Lower leg skin (tissue), 4 donors: ENCODE measurements around the gene COX10. TPM values are rescaled to one million over a fixed set of nuclear protein-coding genes. Genes with fewer than 3 reads are reported as not detected.
"Not testable (repeated sequence)": the region's sequence is repeated elsewhere in the genome, so short reads cannot be mapped to it uniquely, and the experiment has no call there.

Source experiments
- DNase-seq, 2 donors: peaks; one replicate each; pipeline ENCODE4 v3.0.0-alpha.2; 2019; ENCODE audit warnings: low spot score in 2 of 2
- H3K4me3 ChIP-seq: fragments of 200-600 bp; sonication (generic); 2 replicates; pipeline ENCODE4 v1.5.1; 2017; ENCODE audit warnings: mild to moderate bottlenecking, low read depth; ENCODE audit not compliant: poor library complexity, severe bottlenecking
- CTCF ChIP-seq, 3 donors: fragments of 450-650 bp; IDR thresholded peaks; one replicate each; pipeline ENCODE4 v1.5.1; 2016; ENCODE audit warnings: antibody characterized with exemption in 3 of 3, mild to moderate bottlenecking in 3 of 3, moderate library complexity in 2 of 3
- POLR2A ChIP-seq, 2 donors: fragments of 450-650 bp; IDR thresholded peaks; one replicate each; pipeline ENCODE4 v1.6.1; 2016 to 2017; ENCODE audit warnings: antibody characterized with exemption in 2 of 2, mild to moderate bottlenecking in 1 of 2, moderate library complexity in 1 of 2
- WGBS, 2 donors: methylation state at CpG; one replicate each; pipeline ENCODE4 v1.1.5; 2018; 5-methylcytosine and 5-hydroxymethylcytosine counted together
- intact Hi-C: fragments of 100-400 bp; cut with DNase I; formaldehyde crosslinking; loops from one replicate; pipeline ENCODE4 v1.15.0; 2023; ENCODE audit warnings: low total_unique reads
- total RNA-seq, 4 donors: library from RNA; depleted of rRNA; stranded (reverse); fragments of >200 nt; gene quantifications; one replicate each; pipeline ENCODE4 v1.1.0, GENCODE V29; 2016

COX10 gene
- total RNA-seq, result 10 to 100 TPM; 17.8 to 24.5 (median 21.6) TPM

GRCh38 chr17:14069251-14070021 is at the start of gene COX10:
TSS of gene COX10 (plus strand) at chr17:14069504. CDS start at chr17:14069606, 102 bp downstream.
- H3K4me3 ChIP-seq, result peak within 1 kb of the TSS; percentile 78
- intact Hi-C loops, result no loop called here
- DNase-seq, result peak; percentile 73 to 97
- TF ChIP-seq POLR2A (IDR thresholded peaks at IDR 0.05), result no peak
- TF ChIP-seq CTCF (IDR thresholded peaks at IDR 0.05), result no peak
- 0 to 1% methylated on average over 47 to 48 of the region's 48 CpGs for whole genome bisulfite sequencing, 2 donors

GRCh38 chr17:14021651-14022294 is 47.5 kb upstream of the COX10 start:
- DNase-seq, H3K4me3 ChIP-seq, intact Hi-C loops: not testable (repeated sequence)
- WGBS, 2 donors, result 85 to 95% methylated on average over 4 to 8 of the region's 9 CpGs

- H3K4me3 ChIP-seq, intact Hi-C loops, DNase-seq: not testable (repeated sequence)
- 82 to 100% methylated on average over 1 to 3 of the region's 5 CpGs for WGBS, 2 donors
These were observed 39.5 kb upstream of the COX10 start for GRCh38 chr17:14029755-14030154.

- DNase-seq, result no peak
- 94 to 96% methylated on average over 3 of the region's 3 CpGs for WGBS, 2 donors
- TF ChIP-seq CTCF (IDR thresholded peaks at IDR 0.05) (no peak), POLR2A (IDR thresholded peaks at IDR 0.05) (no peak)
- no peak overlapping the region for H3K4me3 ChIP-seq
- intact Hi-C loops, result no loop called here
These were observed 37.1 kb upstream of the COX10 start for GRCh38 chr17:14032234-14032633.

GRCh38 chr17:14033166-14033565 is 36.1 kb upstream of the COX10 start:
- intact Hi-C loops, result no loop called here
- 75 to 85% methylated on average over 4 of the region's 4 CpGs for WGBS, 2 donors
- TF ChIP-seq CTCF (IDR thresholded peaks at IDR 0.05) (no peak), POLR2A (IDR thresholded peaks at IDR 0.05) (no peak)
- no peak for DNase-seq
- no peak overlapping the region for H3K4me3 ChIP-seq

GRCh38 chr17:14037453-14037852 is 31.9 kb upstream of the COX10 start:
- H3K4me3 ChIP-seq, result no peak overlapping the region
- 87 to 97% methylated on average over 1 of the region's 1 CpG for WGBS, 2 donors
- TF ChIP-seq CTCF (IDR thresholded peaks at IDR 0.05), result no peak
- no peak for TF ChIP-seq POLR2A (IDR thresholded peaks at IDR 0.05)
- no peak for DNase-seq
- intact Hi-C loops, result no loop called here
